ENCODE results near the gene NPIPB12.
"Not testable (repeated sequence)": the region's sequence is repeated elsewhere in the genome, so short reads cannot be mapped to it uniquely, and the experiment has no call there.

Gene NPIPB12

GRCh38 chr16:29454269-29454668 is 51.9 kb downstream of the NPIPB12 start, which contains the start of the genes BOLA2 and SLX1B:
Gene BOLA2, minus strand, starts transcription at chr16:29454351. Its CDS starts 98 bp downstream, at chr16:29454253.
Gene SLX1B, plus strand, starts transcription at chr16:29454533.
- H3K27me3 ChIP-seq (ENCODE audit: control insufficient read depth, insufficient read depth, low read length); H3K4me3 ChIP-seq (ENCODE audit: low read length); H3K9me3 ChIP-seq (ENCODE audit: control insufficient read depth, low read length); H3K36me3 ChIP-seq (ENCODE audit: control insufficient read depth, insufficient read depth, low read length); H3K9ac ChIP-seq (ENCODE audit: low read length); H3K4me1 ChIP-seq (ENCODE audit: control insufficient read depth, insufficient read depth, low read length): not testable (repeated sequence)

GRCh38 chr16:29453754-29454153 is 52.5 kb downstream of the NPIPB12 start:
- H3K4me3 ChIP-seq (ENCODE audit: low read length); H3K9me3 ChIP-seq (ENCODE audit: control insufficient read depth, low read length); H3K27me3 ChIP-seq (ENCODE audit: control insufficient read depth, insufficient read depth, low read length); H3K9ac ChIP-seq (ENCODE audit: low read length); H3K4me1 ChIP-seq (ENCODE audit: control insufficient read depth, insufficient read depth, low read length); H3K36me3 ChIP-seq (ENCODE audit: control insufficient read depth, insufficient read depth, low read length): not testable (repeated sequence)

All from mucosa of stomach (tissue), 1 donor.